ENCODE data around the gene SVEP1.

- TF ChIP-seq POLR2A (IDR thresholded peaks at IDR 0.05) (no peak), CTCF (IDR thresholded peaks at IDR 0.05) (no peak)
These were observed 134.6 kb downstream of the SVEP1 start for GRCh38 chr9:110444911-110445310.

Measured in gastroesophageal sphincter (tissue), 3 donors.